Measurements from ENCODE around the gene KCNH2. TPM values are rescaled to one million over a fixed set of nuclear protein-coding genes. Genes with fewer than 3 reads are reported as not detected.

The KCNH2 gene
- total RNA-seq, 3 donors from 2014 or later (not counting 1 experiment from before 2014, with no cell fraction given): 0.39 to 0.60 TPM; not detected in 1

DNA sequence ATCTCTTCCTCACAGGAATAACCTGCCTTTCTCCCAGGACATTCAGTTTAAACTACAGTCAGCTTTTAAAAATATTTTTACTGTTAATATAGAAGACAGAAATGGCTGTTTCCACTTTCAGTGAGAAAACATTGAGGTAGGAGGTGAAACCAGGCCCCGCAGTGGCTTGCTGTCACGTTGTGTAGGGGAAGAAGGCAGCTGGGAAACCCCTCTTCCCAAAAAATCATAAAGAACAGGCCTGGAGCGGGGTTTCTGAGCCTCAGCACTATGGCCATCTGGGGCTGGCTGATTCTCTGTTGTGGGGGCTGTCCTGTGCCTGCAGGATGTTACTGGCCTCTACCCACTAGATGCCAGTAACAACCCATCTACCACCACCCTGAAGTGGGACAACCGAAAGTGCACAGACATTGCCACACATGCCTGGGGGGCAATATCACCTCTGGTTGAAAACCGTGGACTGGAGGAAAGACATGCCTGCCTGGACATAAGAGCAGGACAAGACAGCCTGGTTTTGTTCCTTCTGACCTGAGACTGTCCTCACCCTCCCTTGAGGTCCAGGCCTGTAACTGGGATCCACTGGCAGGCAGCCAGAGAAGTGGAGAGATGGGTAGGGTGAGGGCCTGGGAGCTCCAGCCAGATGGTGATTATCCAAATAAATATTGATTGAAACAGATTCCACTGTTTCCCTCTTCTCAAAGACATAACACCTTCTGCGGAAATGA lies 43.9 kb downstream of the KCNH2 start:
- intact Hi-C loops (cut with micrococcal nuclease): no loop called here
- TF ChIP-seq, protein P1, sequence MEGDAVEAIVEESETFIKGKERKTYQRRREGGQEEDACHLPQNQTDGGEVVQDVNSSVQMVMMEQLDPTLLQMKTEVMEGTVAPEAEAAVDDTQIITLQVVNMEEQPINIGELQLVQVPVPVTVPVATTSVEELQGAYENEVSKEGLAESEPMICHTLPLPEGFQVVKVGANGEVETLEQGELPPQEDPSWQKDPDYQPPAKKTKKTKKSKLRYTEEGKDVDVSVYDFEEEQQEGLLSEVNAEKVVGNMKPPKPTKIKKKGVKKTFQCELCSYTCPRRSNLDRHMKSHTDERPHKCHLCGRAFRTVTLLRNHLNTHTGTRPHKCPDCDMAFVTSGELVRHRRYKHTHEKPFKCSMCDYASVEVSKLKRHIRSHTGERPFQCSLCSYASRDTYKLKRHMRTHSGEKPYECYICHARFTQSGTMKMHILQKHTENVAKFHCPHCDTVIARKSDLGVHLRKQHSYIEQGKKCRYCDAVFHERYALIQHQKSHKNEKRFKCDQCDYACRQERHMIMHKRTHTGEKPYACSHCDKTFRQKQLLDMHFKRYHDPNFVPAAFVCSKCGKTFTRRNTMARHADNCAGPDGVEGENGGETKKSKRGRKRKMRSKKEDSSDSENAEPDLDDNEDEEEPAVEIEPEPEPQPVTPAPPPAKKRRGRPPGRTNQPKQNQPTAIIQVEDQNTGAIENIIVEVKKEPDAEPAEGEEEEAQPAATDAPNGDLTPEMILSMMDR (IDR thresholded peaks at IDR 0.05): no peak
- peaks cover 11% of the 10 kb centered on the region in 2 donors for H3K4me1 Mint-ChIP-seq
- WGBS (ENCODE audit: insufficient coverage): 77% methylated on average over 6 of the region's 6 CpGs
- Histone ChIP-seq H3K27ac (ENCODE audit: low read length) (no peak overlapping the region), H3K36me3 (ENCODE audit: control insufficient read depth, insufficient read depth, low read length) (no peaks in the 10 kb centered on the region), H3K9me3 (ENCODE audit: control insufficient read depth, insufficient read depth, low read length) (no peaks in the 10 kb centered on the region), H3K4me3 (ENCODE audit: low read length) (no peak overlapping the region), H3K27me3 (ENCODE audit: control insufficient read depth, insufficient read depth, low read length) (no peaks in the 10 kb centered on the region), H3K4me1 (ENCODE audit: control insufficient read depth, insufficient read depth, low read length) (peaks cover 21% of the 10 kb centered on the region)
- DNase-seq (no peak), ATAC-seq (no peak)
- H3K4me3 Mint-ChIP-seq: no peak overlapping the region
- H3K27ac Mint-ChIP-seq: no peak overlapping the region
- H3K27me3 Mint-ChIP-seq (ENCODE audit: low read depth in 2 of 2): peaks cover 8 to 27% of the 10 kb centered on the region in 2 donors
- H3K36me3 Mint-ChIP-seq: no peaks in the 10 kb centered on the region
- H3K9me3 Mint-ChIP-seq: no peaks in the 10 kb centered on the region

DNA sequence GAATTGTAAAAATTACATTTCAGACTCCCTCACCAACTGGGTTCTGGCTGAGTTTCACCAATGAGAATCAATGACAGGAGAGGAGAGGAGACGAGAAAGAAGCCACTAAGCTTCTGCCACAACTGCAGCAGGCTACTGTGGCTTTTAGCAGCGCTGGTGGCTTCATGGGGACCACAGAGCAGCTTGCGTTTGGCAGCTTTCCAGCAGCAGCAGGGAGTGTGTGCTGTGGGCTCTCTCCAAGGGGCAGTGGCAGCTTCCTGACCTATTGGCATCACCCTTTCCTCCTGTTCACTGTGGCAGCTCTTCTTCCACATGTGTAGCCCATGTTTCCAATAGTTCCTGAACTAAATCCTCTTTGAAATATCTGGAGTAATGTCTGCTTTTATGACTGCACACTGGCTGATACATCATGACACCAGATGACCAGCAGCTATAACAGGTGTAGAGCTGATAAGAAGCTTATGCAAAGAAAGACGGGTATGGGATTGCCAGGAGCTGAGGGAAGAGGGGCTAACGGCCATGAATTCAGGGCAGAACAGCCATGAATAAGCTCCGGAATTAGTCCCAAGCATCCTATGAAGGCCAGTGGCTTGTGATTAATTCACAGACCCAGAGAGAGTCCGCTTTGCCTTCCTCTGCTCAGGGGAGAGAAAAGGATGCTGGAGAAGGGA lies 46.8 kb downstream of the KCNH2 start:
- no peaks in the 10 kb centered on the region for H3K27me3 ChIP-seq (ENCODE audit: control insufficient read depth, insufficient read depth, low read length)
- no peak overlapping the region for H3K27ac Mint-ChIP-seq
- 39% methylated on average over 7 of the region's 7 CpGs for WGBS (ENCODE audit: insufficient coverage)
- H3K4me3 Mint-ChIP-seq: no peak overlapping the region
- peak in 1 of 2 donors; percentile 67 for DNase-seq
- no peaks in the 10 kb centered on the region for H3K4me1 Mint-ChIP-seq
- no peak overlapping the region for H3K4me3 ChIP-seq (ENCODE audit: low read length)
- TF ChIP-seq, protein P1 (IDR thresholded peaks at IDR 0.05): no peak
- H3K27ac ChIP-seq (ENCODE audit: low read length): no peak overlapping the region
- intact Hi-C loops (cut with micrococcal nuclease): no loop called here
- H3K36me3 ChIP-seq (ENCODE audit: control insufficient read depth, insufficient read depth, low read length): no peaks in the 10 kb centered on the region
- no peaks in the 10 kb centered on the region for H3K36me3 Mint-ChIP-seq
- no peaks in the 10 kb centered on the region for H3K9me3 Mint-ChIP-seq
- peaks cover 8% of the 10 kb centered on the region for H3K4me1 ChIP-seq (ENCODE audit: control insufficient read depth, insufficient read depth, low read length)
- no peaks in the 10 kb centered on the region for H3K9me3 ChIP-seq (ENCODE audit: control insufficient read depth, insufficient read depth, low read length)
- peaks cover 17 to 37% of the 10 kb centered on the region in 2 donors for H3K27me3 Mint-ChIP-seq (ENCODE audit: low read depth in 2 of 2)
- peak in 1 of 3 donors; percentile 32 for ATAC-seq

DNA sequence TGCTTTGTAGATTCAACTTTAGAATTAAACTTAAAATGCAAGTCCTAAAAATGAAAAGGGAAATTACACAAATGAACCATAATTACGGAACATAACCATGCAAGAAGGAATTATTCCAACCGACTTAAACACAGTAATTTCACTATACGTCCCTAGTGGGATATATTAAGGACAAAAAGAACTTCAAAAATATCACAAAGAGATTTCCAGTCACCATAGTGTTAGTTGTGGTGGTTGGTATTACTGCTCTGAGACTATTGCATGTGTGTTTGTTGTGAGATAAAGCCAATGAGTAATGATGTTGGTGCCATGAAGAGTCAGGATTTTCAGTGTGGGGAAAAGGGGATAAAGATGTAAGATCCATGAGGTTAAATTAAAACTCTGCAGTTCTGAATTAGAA lies 49.6 kb downstream of the KCNH2 start:
- Histone ChIP-seq H3K4me3 (ENCODE audit: low read length) (no peak overlapping the region), H3K27ac (ENCODE audit: low read length) (no peak overlapping the region), H3K36me3 (ENCODE audit: control insufficient read depth, insufficient read depth, low read length) (no peaks in the 10 kb centered on the region), H3K4me1 (ENCODE audit: control insufficient read depth, insufficient read depth, low read length) (peaks cover 10% of the 10 kb centered on the region), H3K27me3 (ENCODE audit: control insufficient read depth, insufficient read depth, low read length) (peaks cover 2% of the 10 kb centered on the region), H3K9me3 (ENCODE audit: control insufficient read depth, insufficient read depth, low read length) (no peaks in the 10 kb centered on the region)
- WGBS (ENCODE audit: insufficient coverage): no CpG with 5 or more reads among the region's 3 CpGs
- H3K9me3 Mint-ChIP-seq: no peaks in the 10 kb centered on the region
- H3K4me1 Mint-ChIP-seq: peaks cover 4 to 6% of the 10 kb centered on the region in 2 donors
- ATAC-seq: no peak
- no peak overlapping the region for H3K4me3 Mint-ChIP-seq
- intact Hi-C loops (cut with micrococcal nuclease): no loop called here
- H3K36me3 Mint-ChIP-seq: no peaks in the 10 kb centered on the region
- TF ChIP-seq, protein P1 (IDR thresholded peaks at IDR 0.05): no peak
- peaks cover 36 to 47% of the 10 kb centered on the region in 2 donors for H3K27me3 Mint-ChIP-seq (ENCODE audit: low read depth in 2 of 2)
- no peak for DNase-seq
- no peak overlapping the region for H3K27ac Mint-ChIP-seq

Measured in natural killer cell (primary cell).